Choroid plexus epithelial cell (primary cell): ENCODE data around the gene SLC2A4RG.

Experiments
- DNase-seq: peaks from one replicate; pipeline ENCODE4 v3.0.0-alpha.2; 2010; ENCODE audit warnings: low read depth
- H3K4me3 ChIP-seq: 2 replicates; pipeline ENCODE4 v1.5.1; 2011; ENCODE audit warnings: low read depth, mild to moderate bottlenecking, control low read depth, low read length, moderate library complexity
- CTCF ChIP-seq: conservative IDR thresholded peaks from 2 replicates; pipeline ENCODE4 v1.5.1; 2011; ENCODE audit warnings: low read depth, mild to moderate bottlenecking, control low read depth, inconsistent platforms, low read length, moderate library complexity

Gene SLC2A4RG

DNA sequence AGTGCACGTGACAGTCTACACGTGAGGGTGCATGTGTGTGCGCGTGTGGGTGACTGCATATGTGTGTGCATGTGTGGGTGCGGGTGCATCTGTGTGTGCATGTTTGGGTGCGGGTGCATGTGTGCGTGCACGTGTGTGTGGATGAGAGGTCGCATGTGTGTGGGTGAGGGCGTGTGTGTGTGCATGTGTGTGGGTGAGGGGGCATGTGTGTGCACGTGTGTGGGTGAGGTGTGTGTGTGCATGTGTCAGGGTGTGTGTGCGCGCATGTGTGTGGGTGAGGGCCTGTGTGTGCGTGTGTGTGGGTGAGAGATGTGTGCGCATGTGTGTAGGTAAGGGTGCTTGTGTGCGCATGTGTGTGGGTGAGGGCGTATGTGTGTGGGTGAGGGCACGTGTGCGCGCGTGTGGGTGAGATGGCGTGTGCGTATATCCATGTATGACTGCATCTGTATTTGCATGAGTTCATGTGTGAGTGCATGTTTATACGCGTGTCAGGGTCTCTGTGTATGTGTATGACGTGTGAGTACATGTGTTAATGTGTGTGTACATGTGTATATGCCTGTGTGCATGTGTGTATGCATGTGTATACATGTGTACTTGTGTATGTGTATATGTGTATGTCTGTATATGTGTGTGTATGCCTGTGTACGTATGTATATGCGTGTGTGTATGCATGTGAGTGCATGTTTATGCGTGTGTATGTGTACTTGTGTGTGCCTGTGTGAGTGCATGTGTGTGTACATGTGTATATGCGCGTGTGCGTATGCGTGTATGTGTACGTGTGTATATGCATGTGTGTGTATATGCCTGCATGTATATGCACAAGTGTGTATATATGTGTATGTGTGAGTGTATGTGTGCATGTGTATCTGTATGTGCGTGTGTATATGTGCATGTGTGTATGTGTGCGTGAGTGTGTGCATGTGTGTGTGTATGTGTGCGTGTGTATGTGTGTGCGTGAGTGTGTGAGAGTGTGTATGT lies 7.2 kb upstream of the SLC2A4RG start:
- TF ChIP-seq CTCF: no peak
- H3K4me3 ChIP-seq: no peak overlapping the region
- DNase-seq: no peak

DNA sequence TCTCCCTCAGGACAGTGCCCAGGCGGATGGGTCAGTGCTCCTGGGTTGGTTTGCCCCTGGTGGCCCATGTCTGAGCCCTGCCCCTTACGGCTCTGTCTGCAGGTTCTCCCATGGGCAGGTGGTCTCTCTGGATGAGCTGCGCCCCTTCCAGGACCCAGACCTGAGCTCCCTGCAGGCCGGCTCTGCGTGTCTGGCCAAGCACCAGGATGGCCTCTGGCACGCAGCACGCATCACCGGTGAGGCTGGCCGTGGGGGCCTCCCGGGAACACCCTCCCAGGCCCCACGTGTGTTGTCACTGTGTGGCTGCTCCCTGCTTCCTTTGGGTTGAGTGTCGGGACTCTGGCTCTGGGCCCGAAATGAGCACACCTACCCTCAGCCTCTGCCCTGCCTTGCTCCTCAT lies 6.5 kb upstream of the SLC2A4RG start:
- TF ChIP-seq CTCF: no peak
- H3K4me3 ChIP-seq: no peak overlapping the region
- DNase-seq: no peak

DNA sequence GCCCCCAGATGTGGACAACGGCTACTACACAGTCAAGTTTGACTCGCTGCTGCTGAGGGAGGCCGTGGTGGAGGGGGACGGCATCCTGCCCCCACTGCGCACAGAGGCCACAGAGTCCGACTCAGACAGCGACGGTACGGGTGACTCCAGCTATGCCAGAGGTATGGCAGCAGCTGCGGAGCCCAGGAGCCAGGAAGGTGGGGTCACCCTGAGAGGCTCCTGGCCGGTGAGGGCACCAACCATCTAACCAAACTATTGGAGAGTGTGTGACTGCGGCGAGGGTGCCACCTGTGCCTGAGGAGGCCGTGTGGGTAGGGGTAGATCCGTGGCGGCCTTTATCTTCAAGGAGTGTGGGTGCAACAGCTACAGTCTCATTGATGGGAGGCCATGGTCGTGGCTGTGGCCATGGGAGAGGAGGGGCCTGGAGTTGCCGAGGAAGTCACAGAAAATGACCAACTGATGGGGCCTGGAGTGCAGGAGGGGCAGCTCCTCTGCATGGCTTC lies 5.9 kb upstream of the SLC2A4RG start:
- TF ChIP-seq CTCF: no peak
- DNase-seq: no peak
- no peak overlapping the region for H3K4me3 ChIP-seq

DNA sequence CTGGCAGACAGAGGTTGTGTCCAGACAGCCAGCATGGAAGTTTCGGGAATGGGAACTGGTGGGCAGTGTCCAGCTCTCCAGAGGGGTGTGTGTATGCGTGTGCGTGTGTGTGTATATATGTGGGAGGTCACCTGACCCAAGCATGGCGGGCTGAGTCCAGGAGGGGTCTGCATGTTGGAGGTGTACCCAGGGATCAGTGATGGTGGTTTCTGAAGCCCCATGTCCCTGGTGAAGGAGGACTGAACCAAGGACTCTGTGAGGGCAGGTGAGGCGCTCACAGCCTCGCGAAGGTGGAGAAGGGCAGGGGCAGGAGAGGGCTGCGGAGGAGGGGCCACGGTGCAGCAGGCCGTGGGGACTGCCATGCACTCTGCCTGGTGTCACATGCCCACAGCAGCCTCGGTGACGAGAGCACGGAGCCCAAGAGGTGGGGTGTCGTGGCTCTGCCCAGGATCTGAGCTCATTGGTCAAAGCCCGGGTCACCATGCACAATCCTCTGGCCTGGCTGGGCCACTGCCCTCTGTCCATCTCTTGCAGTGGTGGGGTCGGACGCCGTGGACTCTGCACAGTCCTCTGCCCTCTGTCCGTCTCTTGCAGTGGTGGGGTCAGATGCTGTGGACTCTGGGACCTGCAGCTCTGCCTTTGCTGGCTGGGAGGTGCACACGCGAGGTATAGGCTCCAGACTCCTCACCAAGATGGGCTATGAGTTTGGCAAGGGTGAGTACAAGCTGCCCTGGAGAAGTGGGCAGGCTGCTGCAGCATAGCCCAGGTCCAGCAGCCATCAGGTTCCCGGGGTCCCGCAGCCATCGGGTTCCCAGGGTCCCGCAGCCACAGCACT lies 5.2 kb upstream of the SLC2A4RG start:
- DNase-seq: no peak
- H3K4me3 ChIP-seq: no peak overlapping the region
- TF ChIP-seq CTCF: no peak

DNA sequence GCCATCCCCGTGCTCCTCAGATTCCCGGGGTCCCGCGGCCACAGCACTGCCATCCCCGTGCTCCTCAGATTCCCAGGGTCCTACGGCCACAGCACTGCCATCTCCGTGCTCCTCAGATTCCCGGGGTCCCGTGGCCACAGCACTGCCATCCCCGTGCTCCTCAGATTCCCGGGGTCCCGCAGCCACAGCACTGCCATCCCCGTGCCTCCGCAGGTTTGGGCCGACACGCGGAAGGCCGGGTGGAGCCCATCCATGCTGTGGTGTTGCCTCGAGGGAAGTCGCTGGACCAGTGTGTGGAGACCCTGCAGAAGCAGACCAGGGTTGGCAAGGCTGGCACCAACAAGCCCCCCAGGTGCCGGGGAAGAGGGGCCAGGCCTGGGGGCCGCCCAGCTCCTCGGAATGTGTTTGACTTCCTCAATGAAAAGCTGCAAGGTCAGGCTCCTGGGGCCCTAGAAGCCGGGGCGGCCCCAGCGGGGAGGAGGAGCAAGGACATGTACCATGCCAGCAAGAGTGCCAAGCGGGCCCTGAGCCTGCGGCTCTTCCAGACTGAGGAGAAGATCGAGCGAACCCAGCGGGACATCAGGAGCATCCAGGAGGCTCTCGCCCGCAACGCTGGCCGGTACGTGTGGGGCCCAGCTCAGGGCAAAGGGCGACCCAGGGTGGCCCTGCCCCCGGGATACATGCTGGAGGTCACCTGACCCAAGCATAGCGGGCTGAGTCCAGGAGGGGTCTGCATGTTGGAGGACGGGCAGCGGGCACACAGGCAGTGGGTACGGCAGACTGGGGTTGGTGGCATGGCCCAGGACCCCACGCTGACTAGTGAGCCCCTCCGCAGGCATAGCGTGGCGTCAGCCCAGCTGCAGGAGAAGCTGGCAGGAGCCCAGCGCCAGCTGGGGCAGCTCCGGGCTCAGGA lies 4.4 kb upstream of the SLC2A4RG start:
- H3K4me3 ChIP-seq: no peak overlapping the region
- no peak for DNase-seq
- TF ChIP-seq CTCF: no peak

DNA sequence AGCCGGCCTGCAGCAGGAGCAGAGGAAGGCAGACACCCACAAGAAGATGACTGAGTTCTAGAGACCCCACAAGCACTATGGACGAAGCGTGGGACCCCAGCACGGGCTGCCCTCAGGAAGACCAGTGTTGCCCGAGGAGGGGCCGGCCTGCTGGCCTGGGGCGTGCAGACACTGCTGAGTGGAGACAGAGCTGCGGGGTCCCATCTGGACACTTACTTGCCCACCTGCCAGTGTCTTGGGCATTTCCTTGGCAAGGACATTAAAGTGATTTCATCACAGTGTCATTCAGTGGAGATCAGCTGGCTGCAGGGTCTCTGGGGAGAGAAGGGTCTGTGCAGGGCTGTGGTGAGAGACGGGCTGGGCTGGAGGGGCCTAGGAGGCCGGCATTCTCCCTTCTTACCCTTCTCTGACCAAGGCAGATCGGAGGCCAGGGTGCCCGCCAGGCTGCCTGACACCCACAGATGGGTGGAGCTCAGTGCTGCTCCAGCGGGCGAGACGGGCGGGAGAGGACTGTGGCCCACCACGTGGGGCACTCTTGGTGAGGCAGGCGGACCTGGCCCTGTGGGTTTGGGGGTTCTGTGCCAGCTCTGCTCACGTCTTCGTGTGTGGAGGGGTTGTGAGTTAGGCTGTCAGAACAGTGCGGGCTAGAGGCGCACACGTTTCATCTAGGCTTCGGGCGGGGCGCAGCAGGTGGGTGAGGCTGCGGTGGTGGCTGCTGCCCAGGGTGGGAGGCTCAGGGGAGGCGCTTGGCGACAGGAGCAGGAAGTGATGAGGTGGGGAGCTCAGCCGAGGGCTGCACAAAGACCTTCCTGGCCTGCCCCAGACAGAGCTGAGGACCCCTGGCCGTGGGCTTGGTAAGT lies 3.5 kb upstream of the SLC2A4RG start, which contains the start of gene LIME1:
Gene LIME1, plus strand, starts transcription at position 806 of the 860 bp plus-strand sequence. CDS start 886 bp downstream, outside the sequence.
- DNase-seq: no peak
- TF ChIP-seq CTCF: no peak
- no peak within 1 kb of the TSS for H3K4me3 ChIP-seq
